HG02973 (cell line): Measurements from ENCODE around the gene NPBWR2.
A peak's percentile ranks its signal among the peaks of the same experiment; 100 is the strongest.
"Not testable (repeated sequence)": the region's sequence is repeated elsewhere in the genome, so short reads cannot be mapped to it uniquely, and the experiment has no call there.

Source experiments
- ATAC-seq: cut with Tn5 transposase; IDR thresholded peaks from one replicate; pipeline ENCODE4 v1.9.1; 2021; ENCODE audit warnings: moderate library complexity; ENCODE audit not compliant: unreplicated experiment

NPBWR2 gene

DNA sequence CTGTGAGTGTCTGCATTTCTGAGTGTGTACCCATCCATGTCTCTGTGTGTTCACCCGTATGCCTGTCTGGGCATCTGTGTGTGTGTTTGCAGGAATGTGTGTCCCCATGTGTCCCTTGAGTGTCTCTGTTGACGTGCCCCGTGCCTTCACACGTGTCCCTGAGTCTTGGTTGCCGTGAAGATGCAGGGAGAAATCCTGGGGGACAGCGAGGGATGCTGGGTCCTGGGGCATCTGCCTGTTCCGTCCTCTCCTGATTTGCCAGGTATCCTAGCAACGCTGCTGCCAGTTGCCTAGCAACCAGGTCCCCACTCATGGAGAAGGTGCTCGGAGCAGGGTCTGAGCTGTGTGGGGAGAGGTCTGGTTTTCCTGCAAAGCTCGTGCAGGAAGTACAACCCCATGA is 17.2 kb downstream of the NPBWR2 start:
- ATAC-seq, result no peak

DNA sequence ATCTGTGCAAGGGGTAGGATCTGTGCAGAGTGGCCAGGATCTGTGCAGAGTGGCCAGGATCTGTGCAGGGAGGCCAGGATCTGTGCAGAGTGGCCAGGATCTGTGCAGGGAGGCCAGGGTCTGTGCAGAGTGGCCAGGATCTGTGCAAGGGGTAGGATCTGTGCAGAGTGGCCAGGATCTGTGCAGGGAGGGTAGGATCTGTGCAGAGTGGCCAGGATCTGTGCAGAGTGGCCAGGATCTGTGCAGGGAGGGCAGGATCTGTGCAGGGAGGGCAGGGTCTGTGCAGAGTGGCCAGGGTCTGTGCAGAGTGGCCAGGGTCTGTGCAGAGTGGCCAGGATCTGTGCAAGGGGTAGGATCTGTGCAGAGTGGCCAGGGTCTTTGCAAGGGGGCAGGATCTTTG is 18.8 kb downstream of the NPBWR2 start:
- ATAC-seq, result not testable (repeated sequence)

DNA sequence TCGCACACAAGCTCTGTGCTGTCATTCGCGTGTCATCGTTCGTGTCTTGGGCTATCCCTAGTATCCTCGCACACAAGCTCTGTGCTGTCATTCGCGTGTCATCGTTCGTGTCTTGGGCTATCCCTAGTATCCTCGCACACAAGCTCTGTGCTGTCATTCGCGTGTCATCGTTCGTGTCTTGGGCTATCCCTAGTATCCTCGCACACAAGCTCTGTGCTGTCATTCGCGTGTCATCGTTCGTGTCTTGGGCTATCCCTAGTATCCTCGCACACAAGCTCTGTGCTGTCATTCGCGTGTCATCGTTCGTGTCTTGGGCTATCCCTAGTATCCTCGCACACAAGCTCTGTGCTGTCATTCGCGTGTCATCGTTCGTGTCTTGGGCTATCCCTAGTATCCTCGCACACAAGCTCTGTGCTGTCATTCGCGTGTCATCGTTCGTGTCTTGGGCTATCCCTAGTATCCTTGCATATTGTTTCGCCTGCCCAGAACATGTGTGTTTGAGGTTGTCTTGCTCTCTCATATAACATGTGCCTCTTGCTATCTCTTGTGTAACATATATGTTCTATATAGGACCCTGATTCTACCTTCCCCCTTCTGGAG is 20.0 kb downstream of the NPBWR2 start:
- ATAC-seq, result not testable (repeated sequence)

DNA sequence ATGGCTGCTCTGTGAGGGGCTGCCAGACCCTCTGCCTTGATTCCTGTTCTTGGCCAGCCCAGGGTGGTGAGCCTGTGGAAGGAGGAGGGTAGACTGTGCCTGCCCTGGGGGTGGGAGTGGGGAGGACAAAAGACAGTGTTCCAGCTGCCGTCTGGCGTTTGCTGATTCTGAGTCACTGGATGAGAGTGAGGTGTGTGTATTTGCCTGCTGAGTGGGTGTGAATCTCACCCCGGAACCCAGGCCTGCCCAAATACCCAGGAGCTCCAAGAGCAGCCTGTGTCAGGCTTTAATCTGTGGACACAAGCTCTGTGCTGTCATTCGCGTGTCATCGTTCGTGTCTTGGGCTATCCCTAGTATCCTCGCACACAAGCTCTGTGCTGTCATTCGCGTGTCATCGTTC is 20.6 kb downstream of the NPBWR2 start:
- ATAC-seq, result no peak

DNA sequence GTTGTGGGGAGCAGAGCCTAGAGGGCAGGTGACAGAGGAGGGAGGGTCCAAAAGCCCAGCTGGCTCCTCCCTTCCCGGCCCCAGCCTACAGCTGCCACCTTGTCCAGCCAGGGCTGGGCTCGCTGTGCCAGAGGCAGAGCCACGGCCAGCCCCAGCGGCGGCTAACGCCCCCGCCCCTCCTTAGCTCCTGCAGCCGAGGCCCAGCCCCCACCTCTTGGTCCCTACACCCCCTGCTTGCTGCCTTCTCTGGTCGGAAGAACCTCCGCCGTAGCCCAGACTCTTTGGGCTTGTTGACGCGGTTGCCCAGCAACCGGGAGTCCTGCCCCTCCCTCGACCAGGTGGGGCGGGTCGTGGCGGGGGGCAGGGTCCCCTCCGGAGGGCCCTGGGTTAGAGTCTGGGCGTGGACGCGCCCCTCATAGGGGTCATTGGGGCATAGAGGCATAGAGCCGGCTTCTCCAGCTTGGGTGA is 22.6 kb downstream of the NPBWR2 start:
- ATAC-seq, result no peak

DNA sequence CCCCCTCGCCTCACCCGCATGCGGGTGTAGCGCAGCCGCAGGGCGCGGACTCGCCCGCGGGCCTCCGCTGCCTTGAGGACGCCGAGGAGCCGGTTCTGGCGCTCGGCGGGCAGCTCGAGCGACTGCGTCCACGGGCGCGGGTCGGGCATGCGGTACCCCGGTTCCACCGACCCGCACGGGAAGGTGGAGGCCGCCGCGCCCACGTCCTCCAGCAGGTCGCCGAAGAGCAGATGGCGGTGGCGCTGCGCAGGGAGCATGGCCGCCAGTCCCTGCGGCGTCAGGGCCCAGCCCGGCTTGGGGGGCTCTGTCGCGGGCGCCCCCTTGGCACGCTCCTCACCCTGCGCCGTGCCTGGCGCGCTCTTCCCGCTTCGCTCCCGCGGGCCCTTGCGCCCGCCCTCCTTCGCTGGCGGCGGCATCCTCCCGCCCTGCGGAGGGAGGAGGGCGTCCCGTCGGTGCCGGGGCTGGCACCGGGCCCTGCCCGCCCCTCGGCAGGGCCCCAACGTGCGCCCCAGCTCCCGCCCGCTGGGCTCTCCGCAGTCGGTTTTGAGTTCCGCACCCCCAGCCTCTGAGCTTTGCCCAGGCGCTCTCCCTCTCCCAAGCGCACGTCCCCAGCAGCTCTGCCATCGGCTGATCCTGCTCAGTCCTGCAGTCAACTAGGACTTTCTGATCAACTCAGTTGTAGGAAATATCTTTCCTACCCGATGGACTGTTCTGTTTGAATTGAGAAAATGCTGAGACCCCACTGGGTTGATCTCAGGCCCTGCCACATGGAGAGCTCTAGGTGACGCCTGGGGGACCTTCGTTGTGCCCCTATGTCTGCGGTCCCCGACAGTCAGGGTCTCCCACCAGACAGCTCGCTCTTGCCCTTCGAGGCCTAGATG is 23.3 kb downstream of the NPBWR2 start, which contains the start of gene LKAAEAR1:
Gene LKAAEAR1, minus strand, starts transcription at position 595 of the 881 bp plus-strand sequence. Its CDS starts 179 bp downstream, at position 416.
- ATAC-seq, result no peak

DNA sequence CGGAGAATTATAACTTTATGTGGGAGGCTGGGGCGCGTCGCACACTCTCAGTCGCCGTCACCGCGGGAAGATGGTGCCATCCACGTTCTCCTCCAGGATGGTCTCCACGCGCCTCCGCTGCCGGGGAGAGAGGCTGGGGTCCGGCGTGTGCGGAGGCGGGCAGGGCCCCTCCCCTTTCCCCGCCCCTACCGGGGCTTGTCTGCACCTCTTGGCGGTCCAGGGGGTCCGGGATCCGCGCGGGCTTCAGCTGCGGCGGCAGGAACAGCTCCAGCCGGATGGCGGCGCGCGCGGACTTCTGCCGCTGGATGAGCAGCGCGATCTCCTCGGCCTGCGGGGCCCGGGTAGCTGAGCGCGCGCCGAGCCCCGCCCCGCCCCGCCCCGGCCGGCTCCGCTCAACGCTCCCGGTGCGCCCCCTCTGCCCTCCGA is 24.0 kb downstream of the NPBWR2 start:
- no peak for ATAC-seq

DNA sequence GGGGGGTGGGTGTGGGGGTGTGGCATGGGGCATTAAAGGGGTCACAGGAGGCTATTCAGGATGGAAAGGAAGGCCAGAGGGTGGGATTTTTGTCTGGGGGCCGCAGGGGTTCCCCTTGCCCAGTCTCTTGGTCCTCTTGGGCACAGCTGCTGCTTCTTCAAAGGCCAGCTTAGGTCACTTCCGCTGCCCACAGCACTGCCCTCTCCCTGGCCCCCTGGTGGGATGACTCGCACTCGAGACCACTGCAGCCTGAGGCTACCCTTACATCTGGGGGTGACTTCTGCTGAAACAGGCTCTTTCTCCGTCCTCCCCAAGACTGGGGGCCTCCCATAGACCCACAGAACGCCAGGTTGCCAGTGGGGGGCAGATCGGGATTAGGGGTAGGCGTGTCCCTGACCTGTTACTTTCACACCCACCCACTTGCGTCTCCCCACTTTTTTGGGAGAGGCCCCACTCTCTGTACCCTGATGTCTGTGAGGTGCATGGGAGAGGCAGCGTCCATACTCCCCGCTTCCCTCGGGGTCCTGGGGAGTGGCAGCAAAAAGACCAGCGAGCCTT is 24.5 kb downstream of the NPBWR2 start:
- ATAC-seq, result no peak

DNA sequence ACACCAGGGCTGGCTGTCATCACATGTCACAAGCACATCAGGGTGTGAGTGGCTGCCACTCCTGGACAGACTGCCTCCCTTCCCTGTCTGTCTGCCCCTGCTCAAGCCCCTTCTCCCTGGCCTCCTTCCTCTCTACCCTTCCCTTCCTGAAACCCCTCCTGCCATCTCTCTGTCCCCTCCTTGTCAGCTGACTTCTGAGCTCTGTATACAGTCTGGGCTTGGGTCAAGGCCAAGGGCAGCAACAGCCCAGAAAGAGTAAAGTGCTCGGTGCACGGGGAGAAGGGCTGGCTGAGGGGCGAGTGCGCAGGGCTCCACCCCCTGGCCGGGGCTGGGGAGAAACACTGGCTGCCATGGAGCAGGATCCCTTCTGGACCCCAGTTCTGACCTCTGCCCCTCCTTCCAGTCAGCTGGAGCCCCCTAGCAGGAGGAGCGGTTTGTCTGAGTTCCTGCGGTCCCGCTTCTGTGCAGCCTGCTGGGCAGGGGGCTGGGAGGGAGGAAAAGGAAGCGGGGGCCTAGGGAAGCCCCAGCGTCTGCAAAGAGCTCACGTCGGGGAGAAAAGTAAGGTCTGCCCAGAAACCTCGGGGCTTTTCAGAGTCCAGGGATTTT is 25.1 kb downstream of the NPBWR2 start:
- ATAC-seq, result no peak

DNA sequence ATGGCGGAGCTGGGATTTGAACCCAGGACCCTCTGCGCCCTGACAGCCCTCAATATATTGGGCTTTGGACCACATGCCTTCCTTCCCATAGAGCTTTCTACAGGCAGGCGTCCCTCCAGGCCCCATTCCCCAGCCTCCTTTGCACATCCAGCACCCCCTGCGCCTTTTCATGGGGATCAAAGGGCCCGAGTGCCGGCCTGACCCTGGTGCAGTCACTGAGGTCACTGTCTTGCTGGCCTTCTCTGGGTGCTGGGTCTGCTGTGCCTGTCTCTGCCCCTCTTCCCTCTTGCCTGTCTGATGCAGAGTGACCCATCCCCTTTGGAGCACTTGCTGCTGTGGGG is 25.8 kb downstream of the NPBWR2 start:
- no peak for ATAC-seq

DNA sequence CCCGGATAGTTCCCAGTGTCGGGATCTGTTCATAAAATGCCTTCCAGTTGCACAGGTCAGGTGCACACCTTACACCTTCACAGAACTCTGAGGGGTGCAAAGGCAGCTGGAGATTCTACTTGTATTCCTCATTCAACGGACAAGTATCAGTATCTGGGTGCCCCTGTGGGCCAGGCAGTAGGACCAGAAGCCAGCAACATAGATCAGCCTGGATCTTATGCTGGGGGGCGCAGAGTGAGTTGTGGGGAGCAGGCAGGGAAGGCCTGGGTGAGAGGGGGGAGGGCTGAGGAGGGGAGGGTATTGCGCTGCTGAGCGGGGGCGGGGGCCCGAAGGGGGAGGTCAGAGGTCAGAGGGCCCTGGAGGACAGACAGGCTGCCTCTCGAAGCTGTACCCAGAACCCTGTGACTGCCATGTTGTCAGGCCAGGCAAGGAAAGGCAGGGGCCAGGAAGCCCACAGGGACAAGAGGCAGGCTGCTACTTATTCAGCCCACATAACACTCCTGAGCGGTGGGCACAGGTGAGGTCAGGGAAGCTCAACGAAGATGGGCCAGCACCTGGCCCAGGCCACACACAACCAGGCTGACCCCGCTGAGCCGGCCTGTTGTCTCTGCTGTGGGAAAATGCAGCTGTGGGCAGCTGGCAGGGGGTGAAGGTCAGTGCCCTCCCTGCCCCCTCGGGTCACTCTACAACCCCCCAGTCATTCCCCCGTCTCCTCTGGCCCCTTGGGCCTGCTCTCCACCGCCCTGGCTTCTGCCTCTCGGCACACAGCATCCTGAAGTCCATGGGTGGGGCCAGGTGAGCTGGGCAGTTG is 26.3 kb downstream of the NPBWR2 start:
- no peak for ATAC-seq

DNA sequence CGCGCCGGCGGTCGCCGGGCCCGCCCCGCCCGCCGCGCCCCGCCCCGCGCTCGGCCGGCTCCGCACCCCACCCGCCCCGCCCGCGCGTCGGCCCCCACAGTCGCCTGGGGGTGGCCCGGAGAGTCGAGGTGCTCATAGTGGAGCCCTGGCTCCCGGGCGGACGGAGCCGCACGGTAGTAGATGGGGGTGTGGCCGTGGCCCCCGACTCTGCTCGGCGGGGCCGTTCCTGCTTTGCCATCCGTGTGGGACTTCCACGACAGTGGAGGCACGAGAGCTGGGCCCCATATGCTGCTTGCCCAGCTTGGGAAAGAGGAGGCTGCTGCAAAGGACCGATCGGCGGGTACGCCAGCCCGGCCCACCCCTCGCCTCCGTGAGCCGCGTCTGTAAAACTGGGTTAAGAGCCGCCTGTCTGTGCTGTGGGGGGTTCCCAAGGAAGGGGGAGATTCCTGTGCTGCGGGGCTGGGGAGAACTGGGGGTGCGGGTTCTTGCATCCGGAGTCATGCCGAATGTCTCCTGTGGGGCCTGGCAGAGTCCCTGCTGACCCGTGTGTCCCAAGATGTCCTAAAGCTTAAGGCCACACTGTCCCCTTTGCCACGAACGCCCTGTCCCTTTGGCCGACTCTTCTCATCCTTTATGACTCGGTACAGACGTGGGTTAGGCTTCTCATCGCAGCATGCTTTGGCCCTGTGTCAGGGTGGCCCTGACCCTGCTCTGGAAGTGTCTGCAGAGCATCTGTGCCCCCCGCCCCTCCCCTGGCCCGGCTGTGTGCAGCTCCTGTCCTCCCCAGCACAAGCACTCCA is 27.2 kb downstream of the NPBWR2 start, which contains the start of gene OPRL1:
Gene OPRL1, plus strand, starts transcription at position 70 of the 800 bp plus-strand sequence. CDS start 12,639 bp downstream, outside the sequence.
- ATAC-seq, result no peak

DNA sequence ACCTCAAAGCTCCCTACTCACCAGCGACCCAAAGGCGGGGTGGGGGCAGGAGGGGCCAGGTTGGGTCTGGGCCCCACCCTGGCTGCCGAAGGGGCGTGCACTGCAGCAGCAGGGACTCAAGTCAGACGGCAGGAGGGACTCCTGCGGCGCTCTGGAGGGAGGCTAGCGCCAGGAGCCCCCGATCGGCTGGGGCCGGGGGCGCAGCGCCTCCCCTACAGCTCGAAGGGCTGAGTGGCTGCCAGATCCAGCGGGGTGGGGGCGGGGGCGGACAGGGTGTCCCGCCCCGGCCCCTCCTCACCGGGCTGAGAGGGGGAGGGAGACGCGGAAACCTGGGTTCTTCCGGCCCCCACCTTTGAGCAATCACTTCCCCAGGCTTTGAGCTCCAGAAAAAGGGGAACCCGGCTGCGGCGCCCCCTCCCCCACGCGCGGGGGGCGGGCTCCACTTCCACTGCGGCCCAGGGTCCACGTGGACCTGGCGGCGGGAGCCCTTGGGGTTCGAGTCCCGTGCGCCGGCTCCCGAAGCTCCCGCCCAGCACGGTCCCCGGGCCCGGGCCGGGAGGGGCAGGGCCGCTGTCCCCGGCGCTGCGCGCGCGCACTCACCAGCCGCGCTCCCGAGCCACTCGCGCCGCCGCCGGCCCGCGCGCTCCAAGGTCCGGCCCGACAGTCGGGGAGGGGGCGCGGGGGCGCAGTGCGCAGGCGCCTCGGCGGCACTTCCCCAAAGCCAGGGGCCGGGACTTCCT is 27.9 kb downstream of the NPBWR2 start, which contains the start of gene RGS19:
Gene RGS19, minus strand, starts transcription at position 246 of the 740 bp plus-strand sequence. CDS start 2,632 bp downstream, outside the sequence.
- ATAC-seq, result peak; percentile 39

DNA sequence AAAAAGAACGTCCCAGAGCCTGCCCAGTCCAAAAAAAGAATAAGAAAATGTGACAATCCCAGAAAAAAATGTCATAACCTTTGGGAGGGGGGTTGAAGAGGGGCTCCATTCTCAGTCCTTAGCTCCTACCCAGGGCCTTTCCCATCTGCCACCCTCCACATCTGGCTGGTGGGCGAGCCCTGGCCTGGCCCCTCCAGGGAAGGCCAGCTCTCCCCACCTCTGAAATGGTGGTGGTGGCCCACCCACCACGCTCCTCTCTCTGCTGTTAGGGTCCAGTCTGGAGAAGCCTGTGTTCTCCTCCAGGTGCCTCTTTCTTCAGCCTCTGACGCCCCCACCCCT is 28.5 kb downstream of the NPBWR2 start:
- ATAC-seq, result no peak

DNA sequence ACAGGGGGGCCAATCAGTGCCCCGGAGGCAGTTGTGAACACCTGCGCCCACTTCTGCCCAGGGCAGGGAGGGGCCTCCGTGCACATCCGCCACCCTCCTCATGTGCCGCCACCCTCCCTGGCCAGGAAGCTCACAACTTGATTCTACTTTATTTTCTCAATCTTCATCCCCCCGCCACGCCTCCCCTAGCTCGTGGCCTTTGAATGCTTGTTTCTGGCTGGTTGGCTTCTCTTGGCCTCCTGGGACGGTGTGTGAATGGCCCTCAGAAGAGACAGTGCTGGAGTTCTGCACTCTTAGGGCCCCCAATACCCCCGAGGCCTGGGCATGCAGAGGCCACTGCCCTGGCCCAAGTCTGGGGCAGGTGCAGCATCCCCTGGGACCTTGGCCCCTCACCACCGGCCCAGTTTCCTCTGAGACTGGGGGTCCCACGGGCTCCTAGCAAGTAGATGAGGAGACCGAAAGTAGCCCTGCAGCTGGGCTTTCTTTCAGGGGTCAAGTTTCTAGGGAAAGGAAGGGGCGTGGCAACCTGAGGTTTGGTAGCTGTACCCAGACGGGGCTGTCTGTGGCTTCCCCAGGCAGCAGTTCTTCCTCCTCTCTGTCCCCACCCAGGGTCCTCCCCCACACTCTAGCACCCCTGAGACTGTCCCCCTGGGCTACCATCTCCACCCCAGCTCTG is 29.4 kb downstream of the NPBWR2 start:
- ATAC-seq, result no peak

DNA sequence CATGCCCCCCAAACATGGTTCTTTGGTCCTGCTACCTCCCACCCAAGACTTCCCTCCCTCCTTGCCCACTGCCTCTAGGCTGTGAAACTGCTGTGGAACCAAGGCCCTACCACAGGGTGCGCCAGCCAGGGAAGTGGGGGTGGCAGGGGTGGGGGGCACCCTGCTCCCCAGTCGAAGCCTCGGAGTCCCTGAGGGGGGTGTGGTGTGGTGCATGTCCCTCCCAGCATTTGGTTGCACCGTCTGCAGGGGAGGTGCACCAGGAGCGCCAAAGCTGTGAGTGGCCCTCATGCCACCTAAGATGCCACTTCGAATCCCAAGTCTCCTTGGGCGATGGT is 29.9 kb downstream of the NPBWR2 start:
- no peak for ATAC-seq

DNA sequence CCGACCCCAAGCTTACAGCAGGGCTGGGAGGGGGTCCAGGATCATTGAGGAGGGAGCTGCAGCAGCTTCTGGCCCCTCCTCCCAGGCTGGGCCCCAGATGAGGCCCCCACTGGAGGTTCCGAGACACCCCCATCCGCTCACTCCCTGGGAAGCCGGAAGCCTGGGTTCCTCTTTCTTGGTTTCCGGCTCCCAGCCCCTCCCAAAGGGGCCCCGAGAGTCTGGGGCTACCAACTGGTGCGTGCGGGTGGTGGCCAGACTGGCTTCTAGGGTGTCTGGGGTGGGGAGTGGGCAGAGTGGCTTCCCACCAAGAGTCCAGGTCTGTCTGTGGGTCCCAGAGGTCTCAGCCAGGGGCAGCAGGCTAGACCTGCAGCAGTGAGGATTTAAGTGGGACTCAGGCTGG is 30.3 kb downstream of the NPBWR2 start:
- ATAC-seq, result no peak
